Spleen (tissue), 11 donors: ENCODE data around the gene CD48. TPM values are rescaled to one million over a fixed set of nuclear protein-coding genes. Genes with fewer than 3 reads are reported as not detected.

ENCODE experiments used
- DNase-seq: peaks from one replicate; pipeline ENCODE4 v3.0.0-alpha.2; 2020
- H3K27ac ChIP-seq, 8 donors: fragments of 200-600 bp; sonication (generic) in 7 of 8; 1 replicate in 4 of 8; 2 replicates in 4 of 8; pipeline versions ENCODE4 v1.5.0 to v1.8.0; 2016 to 2021; ENCODE audit warnings: inconsistent platforms in 4 of 8, mild to moderate bottlenecking in 4 of 8, moderate library complexity in 1 of 8
- H3K27me3 ChIP-seq, 7 donors: fragments of 200-600 bp; sonication (generic) in 6 of 7; replicated peaks in 1 of 7; 1 replicate in 4 of 7; 2 replicates in 3 of 7; pipeline versions ENCODE4 v1.5.0 to v1.8.0; 2016 to 2021; ENCODE audit warnings: inconsistent platforms in 3 of 7, mild to moderate bottlenecking in 1 of 7
- H3K36me3 ChIP-seq, 6 donors: fragments of 200-600 bp; sonication (generic) in 5 of 6; 1 replicate in 4 of 6; 2 replicates in 2 of 6; pipeline versions ENCODE4 v1.5.0 to v1.8.0; 2016 to 2021; ENCODE audit warnings: inconsistent platforms in 2 of 6
- H3K4me1 ChIP-seq, 6 donors: fragments of 200-600 bp; sonication (generic) in 5 of 6; 1 replicate in 3 of 6; 2 replicates in 3 of 6; pipeline versions ENCODE4 v1.5.0 to v1.8.0; 2016 to 2021; ENCODE audit warnings: inconsistent platforms in 3 of 6
- H3K4me3 ChIP-seq, 8 donors: fragments of 200-600 bp; sonication (generic) in 7 of 8; 1 replicate in 4 of 8; 2 replicates in 4 of 8; pipeline versions ENCODE4 v1.5.0 to v1.8.0; 2016 to 2021; ENCODE audit warnings: inconsistent platforms in 4 of 8, mild to moderate bottlenecking in 4 of 8, moderate library complexity in 2 of 8
- H3K9me3 ChIP-seq, 8 donors: fragments of 200-600 bp; sonication (generic) in 7 of 8; 1 replicate in 4 of 8; 2 replicates in 4 of 8; pipeline versions ENCODE4 v1.5.0 to v1.8.0; 2016 to 2021; ENCODE audit warnings: inconsistent platforms in 4 of 8
- POLR2A ChIP-seq, 3 donors: fragments of 450-650 bp; IDR thresholded peaks; one replicate each; pipeline ENCODE4 v1.5.1; 2017; ENCODE audit warnings: antibody characterized with exemption in 3 of 3, mild to moderate bottlenecking in 1 of 3
- POLR2AphosphoS5 ChIP-seq, 3 donors: sonication (generic); formaldehyde crosslinking; IDR thresholded peaks; one replicate each; pipeline ENCODE4 v1.5.1; 2017; ENCODE audit warnings: antibody characterized with exemption in 3 of 3
- WGBS, 5 donors: extraction: QIAGEN DNeasy Blood & Tissue Kit in 3 of 5; methylation state at CpG; one replicate each; pipeline versions ENCODE4 v1.1.5 to v1.1.7; 2013 to 2018; 5-methylcytosine and 5-hydroxymethylcytosine counted together
- intact Hi-C: fragments of 100-400 bp; cut with DNase I; formaldehyde crosslinking; loops from one replicate; pipeline ENCODE4 v1.15.0; 2023; ENCODE audit warnings: low total_unique reads
- polyA plus RNA-seq, 3 donors: library from polyadenylated mRNA; stranded (reverse); fragments of 200-250 nt; gene quantifications; one replicate each; pipeline ENCODE4 v1.2.1, GENCODE V29; 2013
- total RNA-seq, 7 donors: library from RNA; depleted of rRNA in 3 of 7; stranded (reverse); fragments of >200 nt in 3 of 7; fragmentation: NEBNext Ultra II Directional in 4 of 7; extraction: Animal tissue kit (Norgen Biotek cat#: 25700) in 4 of 7; gene quantifications; one replicate each; pipeline versions ENCODE4 v1.1.0 to v1.2.1, GENCODE V29; 2016 to 2021
- TF ChIP-seq, protein P1 (sequence below), 11 experiments: fragments of 200-600 bp in 7 of 11; fragments of 450-650 bp in 4 of 11; sonication (generic) in 4 of 11; IDR thresholded peaks in 8 of 11; conservative IDR thresholded peaks in 3 of 11; 1 replicate in 7 of 11; 2 replicates in 4 of 11; pipeline versions ENCODE4 v1.4.0 to v1.8.0; 2016 to 2021; ENCODE audit warnings: antibody characterized with exemption in 11 of 11, inconsistent platforms in 4 of 11, mild to moderate bottlenecking in 1 of 11
- donor health status: healthy with polysubstance abuse.
- donor health status: DM: no; HTN: no; CAD: no; lungs with moderate emphysema.
- donor health status: DM: no; HTN: no; CAD: no.
- donor health status: Bipolar disorder and iron deficiency.
- donor health status: healthy.
- donor health status: DM: no; HTN: no; CAD: no.
- donor health status: DM: yes; HTN: yes; CAD: no.

CD48 gene
- total and polyA plus RNA-seq, 10 donors: 150 to 510 (median 248) TPM

DNA sequence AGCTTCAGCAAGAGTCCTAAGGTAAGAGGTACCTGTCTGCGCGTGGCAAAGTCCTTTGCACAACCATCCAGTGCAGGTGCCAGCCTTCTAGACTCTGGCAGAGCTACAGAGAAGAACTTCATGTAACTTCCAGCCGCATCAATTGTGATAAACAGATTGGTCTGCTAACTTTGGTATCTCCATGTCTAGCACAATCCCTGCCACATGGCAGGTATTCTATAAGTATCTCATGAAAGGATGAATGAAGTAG is 29.8 kb downstream of the CD48 start:
- peaks cover 27 to 69% (median 55%) of the 10 kb centered on the region in 6 donors for H3K4me1 ChIP-seq
- H3K36me3 ChIP-seq: peaks cover 0 to 85% (median 55%) of the 10 kb centered on the region in 6 donors
- no peaks in the 10 kb centered on the region for H3K27me3 ChIP-seq
- DNase-seq: no peak
- H3K27ac ChIP-seq: peak overlapping the region in 4 of 8 donors; percentile 72 to 83 (median 81)
- 81 to 98% (median 93%) methylated on average over 3 of the region's 3 CpGs for WGBS, 5 donors
- intact Hi-C loops: loop anchor here (5.0 kb wide), 1 partner anchor 85 kb away; no protein-coding TSS in a partner anchor
- no peak overlapping the region for H3K4me3 ChIP-seq
- peaks cover 0 to 4% (median 0%) of the 10 kb centered on the region in 8 donors for H3K9me3 ChIP-seq
- TF ChIP-seq, protein P1, sequence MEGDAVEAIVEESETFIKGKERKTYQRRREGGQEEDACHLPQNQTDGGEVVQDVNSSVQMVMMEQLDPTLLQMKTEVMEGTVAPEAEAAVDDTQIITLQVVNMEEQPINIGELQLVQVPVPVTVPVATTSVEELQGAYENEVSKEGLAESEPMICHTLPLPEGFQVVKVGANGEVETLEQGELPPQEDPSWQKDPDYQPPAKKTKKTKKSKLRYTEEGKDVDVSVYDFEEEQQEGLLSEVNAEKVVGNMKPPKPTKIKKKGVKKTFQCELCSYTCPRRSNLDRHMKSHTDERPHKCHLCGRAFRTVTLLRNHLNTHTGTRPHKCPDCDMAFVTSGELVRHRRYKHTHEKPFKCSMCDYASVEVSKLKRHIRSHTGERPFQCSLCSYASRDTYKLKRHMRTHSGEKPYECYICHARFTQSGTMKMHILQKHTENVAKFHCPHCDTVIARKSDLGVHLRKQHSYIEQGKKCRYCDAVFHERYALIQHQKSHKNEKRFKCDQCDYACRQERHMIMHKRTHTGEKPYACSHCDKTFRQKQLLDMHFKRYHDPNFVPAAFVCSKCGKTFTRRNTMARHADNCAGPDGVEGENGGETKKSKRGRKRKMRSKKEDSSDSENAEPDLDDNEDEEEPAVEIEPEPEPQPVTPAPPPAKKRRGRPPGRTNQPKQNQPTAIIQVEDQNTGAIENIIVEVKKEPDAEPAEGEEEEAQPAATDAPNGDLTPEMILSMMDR (IDR thresholded peaks at IDR 0.05 in 8 of 11, conservative IDR thresholded peaks at IDR 0.05 in 3 of 11): no peak
- TF ChIP-seq POLR2AphosphoS5 (IDR thresholded peaks at IDR 0.05) (no peak), POLR2A (IDR thresholded peaks at IDR 0.05) (no peak)

DNA sequence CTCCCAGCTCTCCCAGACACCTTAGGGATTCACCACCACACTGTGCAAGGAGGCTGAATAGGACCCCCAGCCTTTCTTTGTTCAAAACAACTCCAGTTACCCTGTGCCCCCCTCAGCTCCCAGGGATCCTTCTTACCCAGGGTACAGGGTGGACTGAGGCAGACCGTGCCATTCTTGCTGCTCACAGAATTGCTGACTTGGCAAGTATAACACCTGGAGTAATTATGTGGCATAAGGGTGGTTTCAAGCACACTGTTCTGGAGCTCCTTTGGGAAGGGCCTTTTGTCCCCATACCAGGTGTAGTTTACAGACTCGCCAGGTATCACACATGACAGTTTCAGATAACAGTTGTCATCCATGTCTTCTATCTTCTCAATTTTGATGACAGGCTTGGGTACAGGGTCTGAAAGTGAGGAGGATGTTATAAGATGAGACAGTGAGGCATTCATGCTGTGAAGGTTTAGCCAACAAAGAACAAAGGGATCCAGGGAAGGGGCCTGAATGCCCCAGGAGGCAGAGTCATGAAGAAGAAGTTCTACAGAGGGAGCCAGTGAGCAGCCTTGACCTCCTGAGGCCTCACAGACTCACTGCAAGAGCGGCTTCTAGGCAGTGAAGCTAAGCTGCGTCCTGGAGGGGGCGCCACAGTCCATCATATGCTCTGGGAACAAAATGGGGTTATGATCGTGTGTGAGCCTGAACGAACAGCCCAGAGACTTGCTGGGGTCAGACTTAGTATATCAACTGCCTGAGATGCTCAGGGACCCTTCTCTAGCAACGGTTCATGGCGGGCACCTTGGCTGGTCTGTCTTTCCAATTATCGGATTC is 30.3 kb downstream of the CD48 start:
- no peaks in the 10 kb centered on the region for H3K27me3 ChIP-seq
- H3K4me3 ChIP-seq: no peak overlapping the region
- TF ChIP-seq POLR2A (IDR thresholded peaks at IDR 0.05) (no peak), POLR2AphosphoS5 (IDR thresholded peaks at IDR 0.05) (peak in 2 of 3 donors; percentile 46 to 72)
- TF ChIP-seq, protein P1 (IDR thresholded peaks at IDR 0.05 in 8 of 11, conservative IDR thresholded peaks at IDR 0.05 in 3 of 11): peak; percentile 66 to 92 (median 85)
- intact Hi-C loops: loop anchor here (5.0 kb wide), 1 partner anchor 86 kb away; no protein-coding TSS in a partner anchor
- H3K27ac ChIP-seq: peak overlapping the region in 4 of 8 donors; percentile 72 to 83 (median 81)
- peak; percentile 94 for DNase-seq
- H3K36me3 ChIP-seq: peaks cover 0 to 88% (median 55%) of the 10 kb centered on the region in 6 donors
- 51 to 66% (median 60%) methylated on average over 7 to 10 of the region's 10 CpGs for WGBS, 5 donors
- peaks cover 29 to 71% (median 53%) of the 10 kb centered on the region in 6 donors for H3K4me1 ChIP-seq
- H3K9me3 ChIP-seq: no peaks in the 10 kb centered on the region

DNA sequence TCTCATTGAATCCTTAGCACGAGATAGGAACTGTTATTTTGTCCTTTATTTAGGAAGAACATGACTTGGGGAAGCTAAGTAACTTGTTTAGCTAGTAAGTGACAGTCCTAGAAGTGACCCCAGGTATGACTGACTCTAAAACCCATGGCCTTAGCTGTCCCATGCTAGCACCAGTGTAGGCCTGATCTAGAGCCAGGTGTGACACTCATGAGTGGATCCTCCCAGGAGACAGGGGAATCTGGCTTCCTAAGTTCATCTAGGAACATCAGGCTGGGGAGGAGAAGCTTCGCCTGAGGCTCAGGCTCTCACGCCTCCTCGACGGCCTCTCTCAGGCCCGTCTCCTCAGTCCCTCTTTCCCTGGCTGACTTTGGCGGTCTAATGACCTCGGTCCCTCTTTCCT is 31.2 kb downstream of the CD48 start:
- Histone ChIP-seq H3K36me3 (peaks cover 0 to 92% (median 55%) of the 10 kb centered on the region in 6 donors), H3K4me1 (peaks cover 27 to 71% (median 52%) of the 10 kb centered on the region in 6 donors), H3K4me3 (no peak overlapping the region), H3K9me3 (no peaks in the 10 kb centered on the region), H3K27ac (peak overlapping the region in 2 of 8 donors; percentile 82 to 83), H3K27me3 (no peaks in the 10 kb centered on the region)
- WGBS, 5 donors: 90 to 96% (median 93%) methylated on average over 8 of the region's 8 CpGs
- TF ChIP-seq, protein P1 (IDR thresholded peaks at IDR 0.05 in 8 of 11, conservative IDR thresholded peaks at IDR 0.05 in 3 of 11): no peak
- TF ChIP-seq POLR2A (IDR thresholded peaks at IDR 0.05) (no peak), POLR2AphosphoS5 (IDR thresholded peaks at IDR 0.05) (peak in 1 of 3 donors; percentile 35)
- no peak for DNase-seq
- intact Hi-C loops: loop anchor here (5.0 kb wide), 1 partner anchor 87 kb away; no protein-coding TSS in a partner anchor

DNA sequence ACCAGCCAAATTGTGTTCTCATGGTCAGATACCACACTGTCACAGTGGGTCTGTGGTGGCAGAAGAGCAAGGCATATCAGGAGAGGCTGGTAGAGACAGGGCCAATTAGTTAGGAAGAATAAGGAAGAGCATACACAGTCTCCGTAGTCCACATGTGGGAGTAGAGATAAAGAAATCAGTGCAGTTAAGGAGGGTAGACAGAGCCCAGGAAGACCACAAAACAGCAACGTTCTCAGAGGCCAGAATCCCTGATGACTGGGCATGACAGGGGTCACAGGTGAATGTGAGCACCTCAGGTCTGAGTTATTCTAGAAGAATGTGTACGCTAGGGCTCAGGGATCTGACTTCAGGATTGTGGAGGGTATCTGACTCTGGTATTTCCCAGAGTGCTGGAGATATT is 31.7 kb downstream of the CD48 start:
- 76 to 88% (median 86%) methylated on average over 3 of the region's 3 CpGs for WGBS, 5 donors
- Histone ChIP-seq H3K9me3 (no peaks in the 10 kb centered on the region), H3K27ac (peak overlapping the region in 1 of 8 donors; percentile 12), H3K36me3 (peaks cover 0 to 89% (median 55%) of the 10 kb centered on the region in 6 donors), H3K27me3 (no peaks in the 10 kb centered on the region), H3K4me1 (peaks cover 27 to 71% (median 52%) of the 10 kb centered on the region in 6 donors), H3K4me3 (no peak overlapping the region)
- intact Hi-C loops: loop anchor here (5.0 to 10.0 kb wide), 2 partner anchors 65 to 87 kb away; no protein-coding TSS in a partner anchor
- DNase-seq: no peak
- TF ChIP-seq POLR2AphosphoS5 (IDR thresholded peaks at IDR 0.05) (no peak), POLR2A (IDR thresholded peaks at IDR 0.05) (no peak)
- TF ChIP-seq, protein P1 (IDR thresholded peaks at IDR 0.05 in 8 of 11, conservative IDR thresholded peaks at IDR 0.05 in 3 of 11): no peak
